ENCODE data around the gene C12orf56.

The C12orf56 gene

GRCh38 chr12:64278421-64278820 lies 112.1 kb downstream of the C12orf56 start:
- H3K36me3 ChIP-seq (ENCODE audit: insufficient read depth, low read length): no peaks in the 10 kb centered on the region
- H3K4me3 ChIP-seq (ENCODE audit: low read length): no peak overlapping the region
- H3K27me3 ChIP-seq (ENCODE audit: insufficient read depth, low read length): no peaks in the 10 kb centered on the region
- no peak overlapping the region for H2AFZ ChIP-seq (ENCODE audit: low read depth, low read length)
- no peaks in the 10 kb centered on the region for H3K4me1 ChIP-seq (ENCODE audit: insufficient read depth, low read length)
- no peaks in the 10 kb centered on the region for H3K9me3 ChIP-seq (ENCODE audit: low read length)

- no peaks in the 10 kb centered on the region for H3K36me3 ChIP-seq (ENCODE audit: insufficient read depth, low read length)
- H3K9me3 ChIP-seq (ENCODE audit: low read length): no peaks in the 10 kb centered on the region
- no peak overlapping the region for H3K4me3 ChIP-seq (ENCODE audit: low read length)
- H3K4me1 ChIP-seq (ENCODE audit: insufficient read depth, low read length): no peaks in the 10 kb centered on the region
- H2AFZ ChIP-seq (ENCODE audit: low read depth, low read length): no peak overlapping the region
- H3K27me3 ChIP-seq (ENCODE audit: insufficient read depth, low read length): no peaks in the 10 kb centered on the region
Observed at GRCh38 chr12:64273527-64274403, 116.8 kb downstream of the C12orf56 start.

- Histone ChIP-seq H3K36me3 (ENCODE audit: insufficient read depth, low read length) (no peaks in the 10 kb centered on the region), H3K27me3 (ENCODE audit: insufficient read depth, low read length) (no peaks in the 10 kb centered on the region), H3K4me3 (ENCODE audit: low read length) (no peak overlapping the region), H3K4me1 (ENCODE audit: insufficient read depth, low read length) (no peaks in the 10 kb centered on the region), H3K9me3 (ENCODE audit: low read length) (no peaks in the 10 kb centered on the region), H2AFZ (ENCODE audit: low read depth, low read length) (no peak overlapping the region)
Observed at GRCh38 chr12:64270411-64270810, 120.1 kb downstream of the C12orf56 start.

- Histone ChIP-seq H3K36me3 (ENCODE audit: insufficient read depth, low read length) (no peaks in the 10 kb centered on the region), H2AFZ (ENCODE audit: low read depth, low read length) (no peak overlapping the region), H3K4me1 (ENCODE audit: insufficient read depth, low read length) (no peaks in the 10 kb centered on the region), H3K9me3 (ENCODE audit: low read length) (no peaks in the 10 kb centered on the region), H3K4me3 (ENCODE audit: low read length) (no peak overlapping the region), H3K27me3 (ENCODE audit: insufficient read depth, low read length) (no peaks in the 10 kb centered on the region)
Observed at GRCh38 chr12:64269161-64269560, 121.4 kb downstream of the C12orf56 start.

- Histone ChIP-seq H3K4me3 (ENCODE audit: low read length) (no peak overlapping the region), H2AFZ (ENCODE audit: low read depth, low read length) (no peak overlapping the region), H3K4me1 (ENCODE audit: insufficient read depth, low read length) (no peaks in the 10 kb centered on the region), H3K36me3 (ENCODE audit: insufficient read depth, low read length) (no peaks in the 10 kb centered on the region), H3K27me3 (ENCODE audit: insufficient read depth, low read length) (no peaks in the 10 kb centered on the region), H3K9me3 (ENCODE audit: low read length) (no peaks in the 10 kb centered on the region)
Observed at GRCh38 chr12:64268409-64268808, 122.1 kb downstream of the C12orf56 start.

- Histone ChIP-seq H2AFZ (ENCODE audit: low read depth, low read length) (no peak overlapping the region), H3K4me1 (ENCODE audit: insufficient read depth, low read length) (no peaks in the 10 kb centered on the region), H3K36me3 (ENCODE audit: insufficient read depth, low read length) (no peaks in the 10 kb centered on the region), H3K9me3 (ENCODE audit: low read length) (no peaks in the 10 kb centered on the region), H3K27me3 (ENCODE audit: insufficient read depth, low read length) (no peaks in the 10 kb centered on the region), H3K4me3 (ENCODE audit: low read length) (no peak overlapping the region)
Observed at GRCh38 chr12:64265839-64266238, 124.7 kb downstream of the C12orf56 start.

GRCh38 chr12:64261813-64262212 lies 128.7 kb downstream of the C12orf56 start:
- H3K4me3 ChIP-seq (ENCODE audit: low read length): no peak overlapping the region
- H2AFZ ChIP-seq (ENCODE audit: low read depth, low read length): no peak overlapping the region
- H3K27me3 ChIP-seq (ENCODE audit: insufficient read depth, low read length): no peaks in the 10 kb centered on the region
- H3K4me1 ChIP-seq (ENCODE audit: insufficient read depth, low read length): no peaks in the 10 kb centered on the region
- H3K9me3 ChIP-seq (ENCODE audit: low read length): no peaks in the 10 kb centered on the region
- no peaks in the 10 kb centered on the region for H3K36me3 ChIP-seq (ENCODE audit: insufficient read depth, low read length)

- H3K36me3 ChIP-seq (ENCODE audit: insufficient read depth, low read length): no peaks in the 10 kb centered on the region
- no peaks in the 10 kb centered on the region for H3K27me3 ChIP-seq (ENCODE audit: insufficient read depth, low read length)
- H2AFZ ChIP-seq (ENCODE audit: low read depth, low read length): no peak overlapping the region
- H3K4me1 ChIP-seq (ENCODE audit: insufficient read depth, low read length): no peaks in the 10 kb centered on the region
- no peaks in the 10 kb centered on the region for H3K9me3 ChIP-seq (ENCODE audit: low read length)
- H3K4me3 ChIP-seq (ENCODE audit: low read length): no peak overlapping the region
Observed at GRCh38 chr12:64258576-64258975, 132.0 kb downstream of the C12orf56 start.

- Histone ChIP-seq H3K27me3 (ENCODE audit: insufficient read depth, low read length) (no peaks in the 10 kb centered on the region), H2AFZ (ENCODE audit: low read depth, low read length) (no peak overlapping the region), H3K36me3 (ENCODE audit: insufficient read depth, low read length) (no peaks in the 10 kb centered on the region), H3K9me3 (ENCODE audit: low read length) (no peaks in the 10 kb centered on the region), H3K4me1 (ENCODE audit: insufficient read depth, low read length) (no peaks in the 10 kb centered on the region), H3K4me3 (ENCODE audit: low read length) (no peak overlapping the region)
Observed at GRCh38 chr12:64256166-64256800, 134.3 kb downstream of the C12orf56 start.

- no peaks in the 10 kb centered on the region for H3K4me1 ChIP-seq (ENCODE audit: insufficient read depth, low read length)
Observed at GRCh38 chr12:64255249-64255648, 135.3 kb downstream of the C12orf56 start.

GRCh38 chr12:64253356-64253755 lies 137.2 kb downstream of the C12orf56 start:
- Histone ChIP-seq H3K4me3 (ENCODE audit: low read length) (no peak overlapping the region), H3K4me1 (ENCODE audit: insufficient read depth, low read length) (no peaks in the 10 kb centered on the region), H3K27me3 (ENCODE audit: insufficient read depth, low read length) (no peaks in the 10 kb centered on the region), H2AFZ (ENCODE audit: low read depth, low read length) (no peak overlapping the region), H3K36me3 (ENCODE audit: insufficient read depth, low read length) (no peaks in the 10 kb centered on the region), H3K9me3 (ENCODE audit: low read length) (no peaks in the 10 kb centered on the region)

More at GRCh38 chr12:64255249-64255648, 135.3 kb downstream of the C12orf56 start:
- H3K27me3 ChIP-seq (ENCODE audit: insufficient read depth, low read length): no peaks in the 10 kb centered on the region
- no peak overlapping the region for H3K4me3 ChIP-seq (ENCODE audit: low read length)
- H3K36me3 ChIP-seq (ENCODE audit: insufficient read depth, low read length): no peaks in the 10 kb centered on the region
- no peaks in the 10 kb centered on the region for H3K9me3 ChIP-seq (ENCODE audit: low read length)
- no peak overlapping the region for H2AFZ ChIP-seq (ENCODE audit: low read depth, low read length)

GRCh38 chr12:64252681-64253080 lies 137.9 kb downstream of the C12orf56 start:
- no peaks in the 10 kb centered on the region for H3K36me3 ChIP-seq (ENCODE audit: insufficient read depth, low read length)
- no peak overlapping the region for H2AFZ ChIP-seq (ENCODE audit: low read depth, low read length)
- H3K4me1 ChIP-seq (ENCODE audit: insufficient read depth, low read length): no peaks in the 10 kb centered on the region
- H3K4me3 ChIP-seq (ENCODE audit: low read length): no peak overlapping the region
- no peaks in the 10 kb centered on the region for H3K9me3 ChIP-seq (ENCODE audit: low read length)
- no peaks in the 10 kb centered on the region for H3K27me3 ChIP-seq (ENCODE audit: insufficient read depth, low read length)

GRCh38 chr12:64243809-64244208 lies 146.7 kb downstream of the C12orf56 start:
- Histone ChIP-seq H3K4me3 (ENCODE audit: low read length) (no peak overlapping the region), H3K9me3 (ENCODE audit: low read length) (no peaks in the 10 kb centered on the region), H3K36me3 (ENCODE audit: insufficient read depth, low read length) (no peaks in the 10 kb centered on the region), H3K4me1 (ENCODE audit: insufficient read depth, low read length) (peaks cover 2% of the 10 kb centered on the region), H2AFZ (ENCODE audit: low read depth, low read length) (no peak overlapping the region), H3K27me3 (ENCODE audit: insufficient read depth, low read length) (no peaks in the 10 kb centered on the region)

Data from neuron (in vitro differentiated cells).